ENCODE results near the gene PRAMEF8. TPM values are rescaled to one million over a fixed set of nuclear protein-coding genes. Genes with fewer than 3 reads are reported as not detected.
"Not testable (repeated sequence)": the region's sequence is repeated elsewhere in the genome, so short reads cannot be mapped to it uniquely, and the experiment has no call there.

PRAMEF8 gene
- not detected for total RNA-seq
- long read RNA-seq: 0 reads

- ATAC-seq; intact Hi-C loops (cut with DNase I); DNase-seq (ENCODE audit: missing footprints): not testable (repeated sequence)
These were observed at the start of gene PRAMEF8 for GRCh38 chr1:13285037-13285436. TSS of gene PRAMEF8 (minus strand) at chr1:13285137. CDS start at chr1:13284091, 1,046 bp downstream.

- DNase-seq (ENCODE audit: missing footprints); intact Hi-C loops (cut with DNase I); ATAC-seq: not testable (repeated sequence)
These were observed 30.3 kb upstream of the PRAMEF8 start, which contains the start of gene PRAMEF15 for GRCh38 chr1:13315281-13315680. TSS of gene PRAMEF15 (plus strand) at chr1:13315581. CDS start at chr1:13318408, 2,827 bp downstream.

GRCh38 chr1:13303239-13303638 lies 18.3 kb upstream of the PRAMEF8 start, which contains the start of gene PRAMEF33:
TSS of gene PRAMEF33 (plus strand) at chr1:13303539. CDS start at chr1:13305955, 2,416 bp downstream.
- DNase-seq (ENCODE audit: missing footprints); intact Hi-C loops (cut with DNase I); ATAC-seq: not testable (repeated sequence)

GRCh38 chr1:13302197-13302596 lies 17.3 kb upstream of the PRAMEF8 start:
- intact Hi-C loops (cut with DNase I); DNase-seq (ENCODE audit: missing footprints); ATAC-seq: not testable (repeated sequence)

GRCh38 chr1:13298699-13299098 lies 13.8 kb upstream of the PRAMEF8 start:
- DNase-seq (ENCODE audit: missing footprints); ATAC-seq; intact Hi-C loops (cut with DNase I): not testable (repeated sequence)

GRCh38 chr1:13297216-13297931 lies 12.4 kb upstream of the PRAMEF8 start:
- DNase-seq (ENCODE audit: missing footprints); intact Hi-C loops (cut with DNase I); ATAC-seq: not testable (repeated sequence)

- ATAC-seq; DNase-seq (ENCODE audit: missing footprints); intact Hi-C loops (cut with DNase I): not testable (repeated sequence)
These were observed 4.1 kb upstream of the PRAMEF8 start for GRCh38 chr1:13289030-13289429.

- ATAC-seq; DNase-seq (ENCODE audit: missing footprints); intact Hi-C loops (cut with DNase I): not testable (repeated sequence)
These were observed 5.3 kb downstream of the PRAMEF8 start for GRCh38 chr1:13279617-13280016.

GRCh38 chr1:13277016-13277415 lies 7.9 kb downstream of the PRAMEF8 start:
- ATAC-seq; intact Hi-C loops (cut with DNase I); DNase-seq (ENCODE audit: missing footprints): not testable (repeated sequence)

- intact Hi-C loops (cut with DNase I); DNase-seq (ENCODE audit: missing footprints); ATAC-seq: not testable (repeated sequence)
These were observed 19.8 kb downstream of the PRAMEF8 start for GRCh38 chr1:13265124-13265523.

GRCh38 chr1:13253898-13254297 lies 31.0 kb downstream of the PRAMEF8 start, which contains the start of gene PRAMEF5:
TSS of gene PRAMEF5 (plus strand) at chr1:13254198. CDS start at chr1:13259269, 5,071 bp downstream.
- DNase-seq (ENCODE audit: missing footprints); intact Hi-C loops (cut with DNase I); ATAC-seq: not testable (repeated sequence)

GRCh38 chr1:13247122-13247521 lies 37.8 kb downstream of the PRAMEF8 start:
- intact Hi-C loops (cut with DNase I); ATAC-seq; DNase-seq (ENCODE audit: missing footprints): not testable (repeated sequence)

GRCh38 chr1:13246554-13246871 lies 38.4 kb downstream of the PRAMEF8 start:
- intact Hi-C loops (cut with DNase I); ATAC-seq; DNase-seq (ENCODE audit: missing footprints): not testable (repeated sequence)

GRCh38 chr1:13245841-13246553 lies 38.9 kb downstream of the PRAMEF8 start:
- intact Hi-C loops (cut with DNase I); ATAC-seq; DNase-seq (ENCODE audit: missing footprints): not testable (repeated sequence)

GRCh38 chr1:13243536-13244263 lies 41.2 kb downstream of the PRAMEF8 start:
- ATAC-seq; DNase-seq (ENCODE audit: missing footprints); intact Hi-C loops (cut with DNase I): not testable (repeated sequence)

GRCh38 chr1:13239633-13240032 lies 45.3 kb downstream of the PRAMEF8 start:
- intact Hi-C loops (cut with DNase I); DNase-seq (ENCODE audit: missing footprints); ATAC-seq: not testable (repeated sequence)

GRCh38 chr1:13237572-13237971 lies 47.4 kb downstream of the PRAMEF8 start:
- ATAC-seq; intact Hi-C loops (cut with DNase I); DNase-seq (ENCODE audit: missing footprints): not testable (repeated sequence)

- DNase-seq (ENCODE audit: missing footprints); ATAC-seq; intact Hi-C loops (cut with DNase I): not testable (repeated sequence)
These were observed 50.9 kb downstream of the PRAMEF8 start for GRCh38 chr1:13234057-13234456.

Measured in Right ventricle myocardium inferior (tissue), 1 donor.